ENCODE results near the gene CBX8. TPM values are rescaled to one million over a fixed set of nuclear protein-coding genes. Genes with fewer than 3 reads are reported as not detected.
"Not testable (repeated sequence)": the region's sequence is repeated elsewhere in the genome, so short reads cannot be mapped to it uniquely, and the experiment has no call there.

CBX8 gene
- total RNA-seq, 1 donor from 2014 or later = 7.5 TPM

- intact Hi-C loops (cut with micrococcal nuclease) = no loop called here
- H3K4me1 ChIP-seq = no peaks in the 10 kb centered on the region
- TF ChIP-seq, protein P1, sequence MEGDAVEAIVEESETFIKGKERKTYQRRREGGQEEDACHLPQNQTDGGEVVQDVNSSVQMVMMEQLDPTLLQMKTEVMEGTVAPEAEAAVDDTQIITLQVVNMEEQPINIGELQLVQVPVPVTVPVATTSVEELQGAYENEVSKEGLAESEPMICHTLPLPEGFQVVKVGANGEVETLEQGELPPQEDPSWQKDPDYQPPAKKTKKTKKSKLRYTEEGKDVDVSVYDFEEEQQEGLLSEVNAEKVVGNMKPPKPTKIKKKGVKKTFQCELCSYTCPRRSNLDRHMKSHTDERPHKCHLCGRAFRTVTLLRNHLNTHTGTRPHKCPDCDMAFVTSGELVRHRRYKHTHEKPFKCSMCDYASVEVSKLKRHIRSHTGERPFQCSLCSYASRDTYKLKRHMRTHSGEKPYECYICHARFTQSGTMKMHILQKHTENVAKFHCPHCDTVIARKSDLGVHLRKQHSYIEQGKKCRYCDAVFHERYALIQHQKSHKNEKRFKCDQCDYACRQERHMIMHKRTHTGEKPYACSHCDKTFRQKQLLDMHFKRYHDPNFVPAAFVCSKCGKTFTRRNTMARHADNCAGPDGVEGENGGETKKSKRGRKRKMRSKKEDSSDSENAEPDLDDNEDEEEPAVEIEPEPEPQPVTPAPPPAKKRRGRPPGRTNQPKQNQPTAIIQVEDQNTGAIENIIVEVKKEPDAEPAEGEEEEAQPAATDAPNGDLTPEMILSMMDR (IDR thresholded peaks at IDR 0.05; ENCODE audit: borderline replicate concordance) = no peak
- no peak overlapping the region for H3K27ac ChIP-seq (replicated peaks)
- no peak overlapping the region for H3K4me3 ChIP-seq
- H3K27me3 ChIP-seq (ENCODE audit: low read depth) = peaks cover 52% of the 10 kb centered on the region
- no peaks in the 10 kb centered on the region for H3K9me3 ChIP-seq (replicated peaks)
- H3K36me3 ChIP-seq = no peaks in the 10 kb centered on the region
- DNase-seq = no peak
Observed at GRCh38 chr17:79761894-79762589, 34.8 kb downstream of the CBX8 start.

DNA sequence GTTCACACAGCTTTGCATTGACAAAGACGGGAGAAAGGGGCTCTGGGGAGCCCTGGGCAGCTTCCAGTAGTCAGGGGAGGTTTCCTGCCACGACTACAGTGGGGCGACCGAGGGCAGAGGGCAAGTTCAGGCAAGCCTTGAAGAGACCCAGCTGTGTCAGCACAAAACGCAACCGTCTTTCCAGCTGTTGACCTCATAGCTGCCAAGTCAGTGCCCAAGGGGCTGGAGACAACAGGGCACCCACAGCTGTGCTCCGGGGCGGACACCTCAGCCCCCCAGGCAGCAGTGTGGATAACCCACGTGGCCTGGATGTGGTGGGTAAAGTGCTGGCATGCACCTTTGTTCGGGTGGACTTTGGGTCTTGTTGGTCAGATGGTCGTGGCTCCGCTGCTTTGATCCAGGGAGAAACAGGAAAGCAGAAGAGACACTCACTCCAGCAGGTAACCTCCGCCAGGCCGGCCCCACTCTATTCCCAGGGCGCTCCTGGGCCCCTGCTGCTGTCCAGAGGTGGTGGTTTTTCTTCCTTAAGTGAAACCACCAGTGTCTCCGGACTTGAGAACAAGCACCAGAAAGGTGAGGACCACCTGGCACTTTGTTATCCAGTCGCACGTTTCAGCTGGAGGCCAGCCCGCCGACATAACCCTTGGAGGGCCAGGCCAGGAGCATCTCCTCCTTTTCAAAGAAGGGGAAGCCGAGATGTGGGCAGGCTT is 36.5 kb downstream of the CBX8 start:
- no peak overlapping the region for H3K27ac ChIP-seq (replicated peaks)
- H3K27me3 ChIP-seq (ENCODE audit: low read depth) = peaks cover 59% of the 10 kb centered on the region
- H3K9me3 ChIP-seq (replicated peaks) = no peaks in the 10 kb centered on the region
- H3K4me1 ChIP-seq = no peaks in the 10 kb centered on the region
- no peaks in the 10 kb centered on the region for H3K36me3 ChIP-seq
- intact Hi-C loops (cut with micrococcal nuclease) = no loop called here
- H3K4me3 ChIP-seq = no peak overlapping the region
- TF ChIP-seq, protein P1 (IDR thresholded peaks at IDR 0.05; ENCODE audit: borderline replicate concordance) = no peak
- DNase-seq = no peak

GRCh38 chr17:79758271-79758670 is 38.6 kb downstream of the CBX8 start:
- no peak overlapping the region for H3K4me3 ChIP-seq
- no peaks in the 10 kb centered on the region for H3K4me1 ChIP-seq
- DNase-seq = no peak
- no peaks in the 10 kb centered on the region for H3K36me3 ChIP-seq
- intact Hi-C loops (cut with micrococcal nuclease) = no loop called here
- H3K27ac ChIP-seq (replicated peaks) = no peak overlapping the region
- TF ChIP-seq, protein P1 (IDR thresholded peaks at IDR 0.05; ENCODE audit: borderline replicate concordance) = no peak
- H3K27me3 ChIP-seq (ENCODE audit: low read depth) = peaks cover 66% of the 10 kb centered on the region
- H3K9me3 ChIP-seq (replicated peaks) = no peaks in the 10 kb centered on the region

GRCh38 chr17:79757140-79757745 is 39.6 kb downstream of the CBX8 start:
- Histone ChIP-seq H3K36me3 (no peaks in the 10 kb centered on the region), H3K4me1 (no peaks in the 10 kb centered on the region), H3K27me3 (ENCODE audit: low read depth) (peaks cover 76% of the 10 kb centered on the region), H3K27ac (replicated peaks) (no peak overlapping the region), H3K9me3 (replicated peaks) (no peaks in the 10 kb centered on the region), H3K4me3 (no peak overlapping the region)
- intact Hi-C loops (cut with micrococcal nuclease) = no loop called here
- TF ChIP-seq, protein P1 (IDR thresholded peaks at IDR 0.05; ENCODE audit: borderline replicate concordance) = no peak
- DNase-seq = no peak

DNA sequence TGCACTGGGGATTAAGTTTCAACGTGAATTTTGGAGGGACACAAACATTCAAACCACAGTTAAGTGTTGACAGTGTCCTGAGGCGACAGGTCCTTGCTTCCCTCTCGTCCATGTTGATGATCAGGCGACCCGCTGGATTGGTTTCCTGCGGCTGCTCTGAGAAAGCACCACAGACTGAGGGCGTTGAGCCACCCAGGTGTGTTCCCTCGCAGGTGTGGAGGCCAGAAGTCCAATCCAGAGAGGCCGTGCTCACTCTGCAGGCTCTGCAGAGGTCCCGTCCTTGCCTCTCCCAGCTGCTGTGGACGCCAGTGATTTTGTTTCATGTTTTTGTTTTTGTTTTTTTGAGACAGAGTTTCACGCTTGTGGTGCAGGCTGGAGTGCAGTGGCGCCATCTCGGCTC is 41.3 kb downstream of the CBX8 start:
- Histone ChIP-seq H3K27ac (replicated peaks) (no peak overlapping the region), H3K36me3 (no peaks in the 10 kb centered on the region), H3K27me3 (ENCODE audit: low read depth) (peaks cover 85% of the 10 kb centered on the region), H3K4me1 (no peaks in the 10 kb centered on the region), H3K4me3 (no peak overlapping the region), H3K9me3 (replicated peaks) (no peaks in the 10 kb centered on the region)
- intact Hi-C loops (cut with micrococcal nuclease) = no loop called here
- TF ChIP-seq, protein P1 (IDR thresholded peaks at IDR 0.05; ENCODE audit: borderline replicate concordance) = no peak
- no peak for DNase-seq

DNA sequence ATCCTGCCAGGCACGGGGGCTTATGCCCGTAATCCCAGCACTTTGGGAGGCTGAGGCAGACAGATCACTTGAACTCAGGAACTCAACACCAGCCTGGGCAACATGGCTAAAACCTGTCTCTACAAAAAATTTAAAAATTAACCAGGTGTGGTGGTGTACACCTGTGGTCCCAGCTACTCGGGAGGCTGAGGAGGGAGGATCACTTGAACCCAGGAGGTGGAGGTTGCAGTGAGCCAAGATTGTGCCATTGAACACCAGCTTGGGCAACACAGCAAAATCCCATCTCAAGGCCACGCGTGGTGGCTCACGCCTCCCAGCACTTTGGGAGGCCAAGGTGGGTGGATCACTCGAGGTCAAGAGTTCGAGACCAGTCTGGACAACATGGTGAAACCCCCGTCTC is 42.0 kb downstream of the CBX8 start:
- intact Hi-C loops (cut with micrococcal nuclease); H3K36me3 ChIP-seq; H3K9me3 ChIP-seq (replicated peaks); H3K4me3 ChIP-seq; H3K27ac ChIP-seq (replicated peaks); H3K4me1 ChIP-seq; DNase-seq: not testable (repeated sequence)
- peaks cover 86% of the 10 kb centered on the region for H3K27me3 ChIP-seq (ENCODE audit: low read depth)

Data from left ventricle myocardium inferior (tissue), 1 donor.